Occipital lobe (tissue), 2 donors: Measurements from ENCODE around the gene HDAC4. TPM values are rescaled to one million over a fixed set of nuclear protein-coding genes. Genes with fewer than 3 reads are reported as not detected.

Experiments
- DNase-seq: peaks from one replicate; lab custom pipeline; 2025; lab: John Stamatoyannopoulos, UW
- total RNA-seq: library from RNA; depleted of rRNA; stranded (reverse); fragments of >200 nt; gene quantifications from one replicate; pipeline ENCODE4 v1.2.3, GENCODE V29; 2014

Gene HDAC4
- total RNA-seq, 1 donor from 2014 or later: 30.9 TPM

- no peak for DNase-seq
Measured at GRCh38 chr2:239259603-239260298, 141.1 kb downstream of the HDAC4 start.

DNA sequence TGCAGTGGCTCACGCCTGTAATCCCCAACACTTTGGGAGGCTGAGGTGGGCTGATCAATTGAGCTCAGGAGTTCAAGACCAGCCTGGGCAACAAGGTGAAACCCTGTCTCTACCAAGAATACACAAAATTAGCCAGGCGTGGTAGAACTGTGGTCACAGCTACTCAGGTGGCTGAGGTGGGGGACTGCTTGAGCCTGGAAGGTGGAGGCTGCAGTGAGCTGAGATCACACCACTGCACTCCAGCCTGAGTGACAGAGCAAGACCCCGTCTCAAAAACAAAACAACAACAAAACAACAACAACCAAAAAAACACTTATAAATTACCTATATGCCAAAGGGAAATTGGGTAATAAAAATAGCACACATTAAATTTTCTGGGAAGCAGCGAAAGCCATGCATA, 141.6 kb downstream of the HDAC4 start:
- no peak for DNase-seq

- no peak for DNase-seq
Measured at GRCh38 chr2:239258248-239258647, 142.6 kb downstream of the HDAC4 start.

DNA sequence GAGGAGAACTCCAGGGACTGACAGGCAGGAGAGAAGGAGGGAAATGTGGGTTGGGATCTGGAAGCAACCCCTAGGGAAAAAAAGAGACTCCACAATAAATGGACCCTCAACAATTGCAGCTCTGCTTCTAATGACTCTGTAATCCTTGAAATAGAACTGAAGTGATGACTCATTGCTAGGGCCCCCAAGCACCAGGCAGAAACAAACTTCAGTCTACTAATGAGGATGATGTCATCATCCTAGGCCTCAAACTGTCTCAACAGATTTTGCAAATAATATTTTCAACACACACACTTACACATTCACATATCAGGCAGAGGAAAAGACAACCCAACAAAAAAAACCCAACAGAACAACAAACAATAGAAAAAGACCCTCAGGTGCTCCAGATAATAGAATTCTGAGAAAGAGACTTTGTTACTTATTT, 143.3 kb downstream of the HDAC4 start:
- no peak for DNase-seq

DNA sequence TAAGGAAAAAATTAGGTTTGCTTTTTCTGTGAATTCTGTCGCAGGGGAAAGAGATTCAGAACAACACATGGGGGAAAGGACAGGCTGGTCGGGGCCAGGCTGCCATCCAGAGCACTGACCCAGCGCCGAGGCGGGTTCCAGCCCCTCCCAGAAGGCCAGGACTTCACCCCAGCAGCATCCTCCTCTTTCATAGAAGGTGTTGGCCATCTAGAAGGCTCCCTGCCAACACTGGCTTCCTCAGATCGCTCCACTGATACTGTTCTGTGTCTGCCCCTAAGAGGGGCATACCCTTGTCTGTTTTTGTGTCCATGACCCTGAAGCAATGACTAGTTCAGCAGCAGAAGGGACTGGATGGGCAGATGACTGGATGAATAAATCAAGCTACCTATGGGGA, 144.5 kb downstream of the HDAC4 start:
- no peak for DNase-seq

DNA sequence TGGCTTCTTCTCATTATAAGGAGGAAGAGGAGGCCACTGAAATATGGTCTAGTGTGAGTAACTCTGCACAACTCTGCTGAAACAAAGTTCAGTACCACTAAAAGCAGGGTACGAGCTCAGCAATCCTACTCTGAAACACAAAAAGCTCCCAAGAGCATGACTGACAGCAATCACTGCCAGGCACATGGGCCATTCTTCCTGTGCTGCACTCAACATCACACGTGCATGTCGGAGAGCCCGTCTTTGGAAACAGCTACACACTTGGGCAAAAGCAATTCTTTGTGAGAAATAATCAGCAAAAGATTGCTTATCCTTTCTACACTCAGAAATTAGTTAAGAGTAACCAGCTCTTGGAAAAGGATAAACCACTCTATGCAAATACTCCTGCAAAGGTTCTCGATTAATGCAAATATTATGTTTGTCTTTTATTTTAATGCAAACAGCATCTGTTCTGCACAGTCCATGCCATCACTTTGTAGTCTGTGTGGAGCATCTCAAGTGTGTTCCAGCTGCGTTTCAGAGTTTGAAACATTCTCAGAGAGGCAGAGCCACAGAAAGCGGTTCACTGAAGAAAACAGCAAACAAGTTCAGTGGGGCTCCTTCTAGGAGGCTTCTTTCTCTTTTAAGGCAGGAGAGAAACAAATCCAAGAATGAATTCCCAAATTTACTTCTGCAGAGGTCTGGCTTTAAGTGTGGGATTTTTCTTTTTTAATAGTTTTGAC, 145.0 kb downstream of the HDAC4 start:
- no peak for DNase-seq

- no peak for DNase-seq
Measured at GRCh38 chr2:239255218-239255617, 145.6 kb downstream of the HDAC4 start.

- no peak for DNase-seq
Measured at GRCh38 chr2:239253701-239254436, 147.0 kb downstream of the HDAC4 start.

DNA sequence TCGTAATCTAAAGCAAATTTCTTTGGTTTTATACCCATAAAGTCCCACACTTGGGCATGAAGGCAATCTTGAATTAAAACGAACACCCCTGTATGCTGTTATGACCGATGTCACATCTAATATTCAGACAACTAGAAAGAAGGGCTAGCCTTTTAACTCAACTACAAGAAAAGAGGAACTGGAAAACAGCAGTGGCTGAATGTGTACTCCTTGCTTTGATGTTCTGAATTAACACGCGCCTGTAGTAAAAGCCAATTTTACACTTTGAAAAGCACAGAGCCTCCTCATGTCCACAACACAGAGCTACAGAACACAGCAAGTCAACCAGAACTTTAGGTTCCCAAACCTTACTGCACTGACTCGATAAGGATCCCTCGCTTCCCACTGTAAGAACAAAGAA, 147.6 kb downstream of the HDAC4 start:
- DNase-seq: no peak

DNA sequence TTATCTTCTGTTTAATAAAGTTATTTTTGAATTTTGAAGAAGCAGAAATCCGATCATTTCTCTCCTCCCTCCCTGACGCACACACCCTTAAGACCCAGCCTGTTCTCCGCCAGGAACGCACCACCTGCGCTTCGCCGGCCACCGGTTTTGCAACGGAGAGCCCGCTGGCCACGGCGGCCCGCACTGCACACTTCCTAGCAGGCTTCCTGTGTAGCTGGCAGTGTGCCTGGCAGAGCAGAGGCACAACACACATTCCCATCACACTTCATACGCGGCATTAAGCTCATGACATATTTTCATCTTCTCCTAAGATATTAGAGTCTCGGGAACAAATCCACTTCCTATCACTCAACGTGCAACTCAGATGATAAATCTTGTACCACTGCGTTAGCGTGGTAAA, 148.0 kb downstream of the HDAC4 start:
- no peak for DNase-seq

DNA sequence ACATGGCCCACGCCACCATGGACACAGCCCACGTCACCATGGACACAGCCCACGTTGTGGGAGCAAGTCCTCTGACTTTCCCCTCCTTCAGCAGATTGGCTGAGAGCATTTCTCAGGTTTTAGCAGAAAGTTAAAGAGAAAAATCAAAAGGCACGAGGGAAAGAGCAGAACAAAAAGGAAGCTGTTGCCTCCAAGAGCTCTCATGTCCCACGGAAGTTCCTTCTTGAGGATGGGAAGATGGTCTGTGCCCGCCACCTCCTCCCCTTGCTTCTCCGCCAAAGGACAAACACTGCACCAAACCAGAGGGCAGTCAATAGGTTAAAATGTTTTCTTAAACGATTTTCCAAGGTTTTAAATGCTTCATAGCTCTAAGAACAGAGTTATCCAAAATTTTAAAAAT, 148.4 kb downstream of the HDAC4 start:
- DNase-seq: no peak

- no peak for DNase-seq
Measured at GRCh38 chr2:239251971-239252370, 148.8 kb downstream of the HDAC4 start.

GRCh38 chr2:239250216-239251081, 150.4 kb downstream of the HDAC4 start:
- no peak for DNase-seq

DNA sequence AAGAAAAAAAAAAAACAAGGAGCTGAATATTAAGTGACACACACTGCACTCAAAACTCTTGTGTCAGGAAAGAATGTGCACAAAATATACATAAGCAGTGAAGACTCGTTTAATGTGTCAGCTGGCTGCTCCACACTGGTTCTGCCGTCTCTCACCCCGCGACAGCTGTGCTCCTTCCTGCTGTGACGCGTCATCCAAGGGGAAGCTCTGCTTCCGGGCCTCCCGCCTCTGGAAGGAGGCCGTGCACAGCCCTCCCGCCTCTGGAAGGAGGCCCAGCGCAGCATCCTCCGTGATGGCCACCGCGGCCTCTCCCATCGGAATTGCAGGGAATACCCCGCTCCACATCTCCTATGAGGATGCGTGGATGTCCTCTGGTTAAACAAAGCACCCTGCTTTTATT, 151.0 kb downstream of the HDAC4 start:
- DNase-seq: no peak

DNA sequence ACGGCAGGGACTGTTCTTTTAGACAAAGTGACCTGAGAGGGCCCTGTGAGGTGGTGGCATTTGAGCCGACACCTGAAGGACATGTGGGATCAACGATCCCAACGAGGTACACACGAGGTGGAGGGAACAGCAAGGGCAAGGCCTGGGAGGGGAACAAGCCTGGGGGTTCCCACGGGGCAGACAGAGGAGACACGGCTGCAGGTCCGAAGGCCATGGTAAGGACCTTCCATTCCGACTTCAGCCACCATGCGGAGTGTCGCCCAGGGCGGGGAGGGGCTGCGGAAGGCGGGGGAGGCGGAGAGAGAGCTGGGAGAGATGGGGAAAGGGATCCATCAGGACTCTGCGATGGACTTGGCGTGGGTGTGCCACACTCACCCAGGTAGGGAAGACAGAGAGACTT, 151.8 kb downstream of the HDAC4 start:
- DNase-seq: no peak

DNA sequence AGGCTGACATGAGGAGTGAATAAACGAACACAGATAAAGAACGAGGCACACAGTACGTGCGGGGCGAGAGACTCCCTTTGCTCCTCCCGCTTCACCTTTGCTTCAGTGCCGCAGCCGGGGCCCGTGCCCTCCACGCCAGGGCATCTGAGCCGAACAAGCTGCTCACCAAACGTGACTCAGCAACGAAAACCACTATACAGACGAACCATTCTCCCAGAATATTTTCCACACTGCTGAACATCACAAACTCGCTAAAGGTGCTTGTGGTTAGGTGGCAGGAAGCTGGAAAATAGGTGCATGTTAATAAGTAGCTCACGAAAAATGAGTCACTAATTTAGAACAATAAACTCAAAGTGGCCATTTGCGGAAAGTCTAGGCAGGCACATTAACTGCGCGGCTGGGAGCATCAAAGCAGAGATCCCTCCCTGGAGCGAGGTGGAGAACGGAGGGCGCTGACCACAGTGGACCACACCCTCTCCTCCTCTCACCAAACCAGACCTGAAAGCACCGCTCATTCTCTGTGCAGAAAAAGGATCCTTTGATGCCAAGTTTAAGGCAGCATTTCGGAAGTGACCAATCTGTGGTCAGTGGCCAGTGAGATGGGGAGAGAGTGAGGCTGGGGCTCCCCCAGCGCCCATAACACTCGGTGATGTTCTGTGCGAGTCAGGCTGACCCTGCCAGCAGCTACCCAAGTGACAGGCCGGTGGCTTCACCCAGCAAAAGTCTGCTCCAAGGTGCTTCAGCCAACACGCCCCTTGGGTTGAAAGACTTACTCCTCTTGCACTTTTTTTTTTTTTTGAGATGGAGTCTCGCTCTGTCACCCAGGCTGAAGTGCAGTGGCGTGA, 153.2 kb downstream of the HDAC4 start:
- DNase-seq: no peak

GRCh38 chr2:239246723-239247122, 154.1 kb downstream of the HDAC4 start:
- DNase-seq: no peak

DNA sequence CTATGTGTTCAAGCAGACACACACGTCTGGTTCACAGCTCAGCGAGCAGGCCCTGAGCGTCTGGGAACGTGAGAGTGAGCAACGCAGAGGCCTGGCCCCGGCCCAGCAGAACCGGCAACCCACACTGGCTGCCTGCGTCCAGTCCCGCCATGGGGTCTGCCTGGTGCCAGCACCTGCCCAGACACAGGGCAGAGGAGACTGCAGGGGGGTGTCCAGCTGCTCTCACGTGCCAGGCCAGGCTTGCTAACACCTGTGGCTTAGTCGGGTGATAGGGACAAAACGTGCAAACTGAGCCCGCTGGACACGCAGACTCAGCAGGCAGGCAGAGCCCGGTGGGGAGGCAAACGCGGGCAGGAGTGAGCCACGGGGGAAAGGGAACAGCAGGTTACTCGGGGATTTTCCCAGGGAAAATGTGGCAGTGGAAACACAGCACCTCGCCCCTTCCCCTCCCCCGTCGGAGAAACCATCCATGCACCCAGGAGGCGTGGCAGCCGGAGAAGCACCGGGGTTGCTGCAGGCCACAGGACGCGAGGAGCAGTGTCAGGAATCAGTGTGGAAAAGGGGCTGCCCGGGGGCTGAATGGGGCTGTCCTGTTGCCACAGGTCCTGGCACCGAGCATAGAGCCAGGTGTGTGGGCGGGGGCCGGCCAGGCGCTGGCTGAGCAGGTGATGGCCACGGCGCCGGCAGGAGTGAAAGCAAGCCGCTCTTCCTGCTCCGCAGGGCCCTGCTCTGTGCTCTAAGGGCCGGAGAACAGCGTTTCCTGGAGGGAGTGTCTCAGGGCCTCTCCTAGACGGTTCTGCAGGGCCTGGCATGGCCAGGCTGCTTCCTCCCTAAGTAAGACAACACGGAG, 154.7 kb downstream of the HDAC4 start:
- DNase-seq: no peak

- no peak for DNase-seq
Measured at GRCh38 chr2:239245107-239245506, 155.7 kb downstream of the HDAC4 start.

GRCh38 chr2:239244625-239245024, 156.2 kb downstream of the HDAC4 start:
- no peak for DNase-seq
